Activated CD4-positive, CD25-positive, alpha-beta regulatory T cell treated with anti-CD3 and anti-CD28 coated beads, Interleukin-2, amount 50 U/mL, for 72 hours (primary cell): ENCODE measurements around the gene C11orf65.

ENCODE experiments used
- DNase-seq: peaks from one replicate; pipeline ENCODE4 v3.0.0; 2021

The C11orf65 gene, protein sequence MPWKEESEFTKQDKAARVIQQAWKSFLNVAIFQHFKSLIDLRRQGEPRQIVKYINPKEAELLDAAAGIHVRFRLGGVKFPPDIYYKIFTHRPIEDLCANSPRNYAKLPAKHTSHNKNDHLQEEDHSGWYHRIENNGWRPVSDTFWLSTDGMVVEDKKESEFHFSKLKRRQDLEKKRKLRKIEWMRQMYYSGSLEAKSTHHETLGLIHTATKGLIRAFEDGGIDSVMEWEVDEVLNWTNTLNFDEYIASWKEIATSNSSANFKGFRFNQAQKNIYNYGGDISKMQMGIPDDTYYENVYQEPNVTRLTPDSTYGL

DNA sequence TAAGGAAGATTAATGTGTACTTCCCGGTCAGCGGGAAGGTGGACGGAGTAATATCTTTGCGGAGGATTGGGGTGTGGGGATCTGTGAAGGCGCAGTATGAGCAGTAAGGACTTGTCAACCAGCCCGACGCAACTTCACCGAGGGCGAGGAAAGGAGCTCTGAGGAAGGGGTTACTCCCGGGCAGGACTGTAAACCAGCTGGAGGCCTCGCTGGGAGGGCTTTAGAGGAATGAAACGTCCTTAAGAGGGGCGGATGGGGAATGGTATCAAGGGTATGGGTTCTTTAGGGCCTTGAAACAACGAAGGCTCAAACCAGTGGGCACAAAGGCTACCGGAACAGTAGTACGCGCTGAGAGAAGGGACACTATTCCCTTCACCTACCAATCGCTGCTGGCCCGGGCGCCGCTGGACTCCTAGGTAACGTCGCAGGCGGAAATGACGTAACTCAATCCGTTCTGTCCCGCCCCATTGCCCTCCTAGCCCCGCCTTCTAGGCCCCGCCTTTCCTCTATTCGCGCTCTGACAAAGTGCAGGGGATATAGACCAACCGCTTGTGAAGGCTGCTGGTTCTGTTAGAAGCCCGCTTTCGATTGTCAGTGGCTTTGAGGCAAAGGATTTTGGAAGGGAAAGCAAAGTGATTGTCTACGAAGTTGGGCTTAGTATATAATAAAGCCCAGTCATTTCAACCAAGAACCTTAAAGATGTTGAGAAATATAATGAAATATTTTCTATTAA, at the start of gene C11orf65:
Gene C11orf65 (minus strand): TSS at position 439 of the 733 bp plus-strand sequence. CDS start 5,970 bp downstream, outside the sequence.
- peak; percentile 94 for DNase-seq

DNA sequence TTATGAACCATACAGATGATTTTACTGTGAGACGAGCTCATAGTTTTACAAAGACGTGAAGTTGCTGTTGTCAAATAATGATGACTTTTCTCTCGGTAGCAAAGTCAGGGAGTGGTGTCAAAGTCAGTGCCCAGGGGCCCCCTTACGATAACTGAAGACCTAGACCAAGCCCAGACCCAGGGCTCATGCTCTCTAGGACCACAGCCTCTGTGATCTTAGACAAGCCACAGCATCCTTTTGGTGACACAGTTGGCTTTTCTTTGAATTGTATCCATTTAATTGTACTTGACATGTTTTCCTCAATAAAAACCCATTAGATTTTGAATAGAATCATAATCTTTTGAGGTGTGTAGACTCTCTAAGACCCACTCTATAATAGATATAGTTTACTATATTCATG, 48.8 kb upstream of the C11orf65 start:
- DNase-seq = no peak

DNA sequence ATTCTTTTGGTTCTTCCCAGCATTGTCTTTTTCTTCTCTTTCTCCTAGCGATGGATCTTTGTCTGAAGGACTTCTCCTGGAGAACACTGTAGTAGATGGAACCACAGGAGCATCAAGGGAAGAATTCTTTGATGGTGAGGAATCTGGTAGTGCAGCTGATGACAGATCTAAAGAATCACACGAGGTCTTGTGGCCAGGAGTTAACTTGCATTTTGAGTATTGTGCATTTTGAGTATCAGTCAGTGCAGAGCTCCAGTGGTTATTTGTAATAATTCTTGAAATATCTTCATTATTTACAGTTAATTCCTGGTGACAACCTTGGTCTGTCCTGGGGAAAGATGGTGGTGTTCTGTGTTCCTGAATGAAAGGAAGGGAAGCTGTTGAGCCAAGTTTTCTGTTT, 45.4 kb upstream of the C11orf65 start:
- DNase-seq = no peak

- DNase-seq = no peak
These were observed 44.6 kb upstream of the C11orf65 start for GRCh38 chr11:108511851-108512474.

- DNase-seq = no peak
These were observed 41.6 kb upstream of the C11orf65 start for GRCh38 chr11:108508653-108509593.

- DNase-seq = no peak
These were observed 34.1 kb upstream of the C11orf65 start for GRCh38 chr11:108501396-108501795.

DNA sequence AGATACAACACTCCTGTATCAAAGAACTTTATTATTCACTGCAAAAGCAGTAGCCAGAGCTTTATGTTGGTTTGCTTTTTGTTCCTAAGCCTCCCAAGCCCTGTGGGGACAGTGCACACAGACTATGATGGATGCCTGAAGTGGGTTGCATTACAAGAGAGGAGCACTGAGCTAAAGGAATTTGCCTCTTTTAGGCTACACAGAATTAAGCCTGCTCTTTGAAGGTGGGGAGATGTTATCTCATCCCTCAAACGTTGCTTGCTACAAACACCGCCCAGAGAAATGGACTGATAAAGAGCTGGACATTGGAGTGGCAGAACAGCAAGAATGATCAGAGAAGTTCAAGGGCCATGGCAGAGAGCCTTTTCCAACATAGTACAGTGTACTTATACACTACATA, 33.4 kb upstream of the C11orf65 start:
- DNase-seq = no peak

DNA sequence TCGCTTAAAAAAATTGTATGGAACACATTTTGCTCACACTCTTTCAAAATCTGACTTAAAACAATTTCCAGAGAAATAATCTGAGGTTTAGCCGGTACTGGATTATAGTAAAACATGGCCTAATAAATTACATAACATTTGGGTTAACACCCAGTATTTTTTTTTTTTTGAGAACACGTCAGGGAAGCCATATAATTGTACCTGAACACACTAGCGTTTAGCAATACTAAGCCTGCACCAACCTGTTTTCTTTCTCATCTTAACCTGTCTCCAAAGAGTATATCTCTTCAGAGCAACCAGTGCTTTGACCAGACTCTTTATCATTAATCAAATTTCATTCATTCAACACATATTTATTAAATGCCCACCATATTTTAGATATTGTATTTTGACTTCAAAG, 32.8 kb upstream of the C11orf65 start:
- no peak for DNase-seq

DNA sequence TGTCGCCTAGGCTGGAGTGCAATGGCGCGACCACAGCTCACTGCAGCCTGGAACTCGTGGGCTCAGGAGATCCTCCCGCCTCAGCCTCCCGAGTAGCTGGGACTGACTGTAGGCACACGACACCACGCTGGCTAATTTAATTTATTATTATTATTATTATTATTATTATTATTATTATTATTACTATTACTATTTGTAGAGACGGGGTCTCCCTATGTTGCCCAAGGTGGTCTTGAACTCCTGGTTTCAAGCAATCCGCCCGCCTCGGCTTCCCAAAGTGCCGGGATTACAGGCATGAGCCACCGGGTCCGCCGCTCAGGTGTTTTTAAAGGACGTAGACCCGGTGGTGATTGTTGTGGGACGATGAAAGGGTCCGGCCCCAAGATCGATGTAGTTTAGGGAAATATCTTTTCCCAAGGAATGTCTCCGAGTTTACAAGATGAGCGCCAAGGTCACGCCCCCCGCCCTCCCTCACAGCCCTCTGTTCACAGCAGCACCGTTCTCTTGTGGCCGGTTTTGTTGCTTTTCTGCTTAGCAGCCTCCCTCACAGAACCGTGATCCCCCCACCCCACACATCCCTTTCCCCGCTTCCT, 31.6 kb upstream of the C11orf65 start:
- no peak for DNase-seq

GRCh38 chr11:108498046-108498815, 30.9 kb upstream of the C11orf65 start, which contains the start of gene POGLUT3:
POGLUT3 (minus strand) TSS chr11:108498384; CDS start chr11:108498366, 18 bp downstream.
- peak; percentile 59 for DNase-seq

DNA sequence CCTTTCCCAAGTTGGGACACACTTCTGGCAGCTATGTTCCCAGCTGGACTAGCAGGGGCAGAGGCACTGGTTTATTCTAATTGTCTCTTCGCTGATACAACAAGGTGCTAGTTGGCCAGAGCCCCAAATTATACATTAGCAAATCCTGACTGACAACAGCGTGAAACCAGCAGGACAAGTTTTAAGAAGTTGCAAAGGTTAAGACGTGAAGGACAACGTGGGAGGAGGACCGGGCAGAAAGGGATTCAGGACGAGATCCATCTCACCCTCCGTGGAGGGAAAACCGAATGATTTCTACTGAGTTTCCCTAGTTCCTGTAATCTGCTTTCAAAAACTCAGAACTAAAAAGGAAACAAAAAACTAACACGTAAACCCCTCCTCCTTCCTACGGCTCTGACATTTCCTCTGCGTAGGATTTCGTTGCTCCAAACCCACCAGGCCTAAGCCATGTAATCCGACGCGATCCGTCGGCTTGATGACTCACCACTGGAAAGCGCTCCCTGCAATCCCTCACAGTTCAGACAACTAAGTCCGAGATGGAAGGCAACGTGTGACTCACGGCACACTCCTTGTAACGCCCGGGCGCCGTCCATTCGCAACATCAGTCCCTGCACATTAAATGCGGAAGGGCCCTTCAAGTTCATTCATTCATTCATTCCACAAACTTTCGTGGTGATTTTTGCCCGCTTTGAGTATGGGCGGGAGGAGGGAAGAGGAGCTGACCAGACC, 30.2 kb upstream of the C11orf65 start:
- peak; percentile 62 for DNase-seq

DNA sequence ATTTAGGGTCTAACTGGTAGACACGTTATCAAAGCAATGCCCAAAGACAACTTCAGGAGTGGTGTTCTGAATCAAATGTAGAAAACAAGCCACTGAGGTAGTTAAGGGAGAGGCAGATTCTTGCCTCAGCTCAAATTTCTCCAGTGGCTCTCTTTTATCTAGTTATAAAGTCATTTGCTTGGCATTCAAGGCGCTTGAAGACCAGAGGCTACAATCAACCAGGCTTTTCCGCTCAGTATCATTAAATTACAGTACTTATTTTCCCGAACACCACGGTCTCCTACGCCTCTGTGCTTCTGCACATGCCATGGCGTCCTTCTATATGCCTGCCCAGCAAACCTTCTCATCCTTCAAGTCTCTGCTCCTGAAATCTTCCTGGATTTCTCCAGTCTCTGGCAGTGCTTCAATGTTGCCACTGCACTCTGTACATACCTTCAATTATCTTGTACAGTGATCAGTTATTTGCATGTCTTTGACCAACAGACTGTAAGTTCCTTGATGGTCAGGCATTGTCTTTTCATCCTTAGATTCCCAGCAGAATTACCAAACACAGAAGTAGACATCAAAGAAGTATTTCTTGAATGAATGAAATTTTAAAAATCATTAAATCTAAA, 29.4 kb upstream of the C11orf65 start:
- DNase-seq = no peak

- no peak for DNase-seq
These were observed 28.0 kb upstream of the C11orf65 start for GRCh38 chr11:108495326-108495725.

DNA sequence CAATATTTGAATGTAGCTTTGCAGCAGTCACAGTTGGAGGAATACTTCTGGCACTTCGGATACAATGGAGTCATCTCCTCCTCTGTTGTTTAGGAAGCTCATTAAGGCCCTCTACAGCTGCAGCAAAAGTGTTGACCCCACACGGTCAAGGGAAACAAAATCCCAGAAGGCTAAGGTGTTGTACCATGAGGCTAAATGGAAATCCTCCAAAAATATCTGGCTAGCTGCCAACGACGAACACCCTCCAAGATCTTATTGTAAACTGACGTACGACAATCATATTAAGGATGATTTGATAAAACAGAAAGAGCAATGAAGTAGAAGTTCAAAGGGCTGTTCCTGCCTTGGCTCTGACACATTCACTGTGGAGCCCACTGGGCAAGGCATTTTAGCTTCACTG, 26.9 kb upstream of the C11orf65 start:
- DNase-seq = no peak

GRCh38 chr11:108491936-108492335, 24.6 kb upstream of the C11orf65 start:
- DNase-seq = no peak

GRCh38 chr11:108486828-108487227, 19.5 kb upstream of the C11orf65 start:
- no peak for DNase-seq

DNA sequence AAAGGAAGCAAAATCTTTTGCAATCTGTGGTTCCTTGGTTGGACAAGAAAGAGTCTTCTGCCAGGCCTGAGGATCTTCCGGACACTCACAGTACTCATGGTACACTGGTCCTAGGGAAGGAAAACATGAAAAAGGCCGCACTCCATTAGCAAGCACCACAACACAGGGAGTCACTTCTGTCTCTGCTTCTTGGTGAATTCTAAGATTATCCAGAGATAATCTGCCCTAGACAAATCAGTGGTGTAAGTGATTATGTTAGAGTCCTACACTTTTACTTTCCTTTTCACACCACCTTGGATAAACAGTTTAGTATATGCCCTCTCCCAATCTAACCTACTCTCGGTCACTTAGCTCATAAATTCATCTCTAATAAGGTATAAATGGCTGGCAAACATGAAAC, 19.0 kb upstream of the C11orf65 start:
- no peak for DNase-seq

DNA sequence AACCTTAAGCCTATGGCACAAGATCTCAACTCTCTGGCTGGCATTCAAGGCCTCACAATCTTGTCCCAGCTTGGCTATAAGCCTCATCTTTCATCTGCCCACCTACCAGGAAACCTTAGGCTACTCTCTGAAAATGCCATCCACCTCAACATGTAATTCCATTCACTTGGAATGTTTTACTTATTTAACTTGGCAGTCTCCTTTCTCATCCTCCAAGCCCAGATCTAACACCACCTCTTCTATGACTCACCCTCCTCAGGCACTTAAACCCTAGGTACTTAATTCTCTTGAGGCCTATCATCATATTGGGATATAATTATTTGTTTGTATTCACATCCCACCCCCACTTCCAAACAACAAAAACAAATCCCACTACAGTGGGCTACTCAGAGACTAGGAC, 15.8 kb upstream of the C11orf65 start:
- no peak for DNase-seq

DNA sequence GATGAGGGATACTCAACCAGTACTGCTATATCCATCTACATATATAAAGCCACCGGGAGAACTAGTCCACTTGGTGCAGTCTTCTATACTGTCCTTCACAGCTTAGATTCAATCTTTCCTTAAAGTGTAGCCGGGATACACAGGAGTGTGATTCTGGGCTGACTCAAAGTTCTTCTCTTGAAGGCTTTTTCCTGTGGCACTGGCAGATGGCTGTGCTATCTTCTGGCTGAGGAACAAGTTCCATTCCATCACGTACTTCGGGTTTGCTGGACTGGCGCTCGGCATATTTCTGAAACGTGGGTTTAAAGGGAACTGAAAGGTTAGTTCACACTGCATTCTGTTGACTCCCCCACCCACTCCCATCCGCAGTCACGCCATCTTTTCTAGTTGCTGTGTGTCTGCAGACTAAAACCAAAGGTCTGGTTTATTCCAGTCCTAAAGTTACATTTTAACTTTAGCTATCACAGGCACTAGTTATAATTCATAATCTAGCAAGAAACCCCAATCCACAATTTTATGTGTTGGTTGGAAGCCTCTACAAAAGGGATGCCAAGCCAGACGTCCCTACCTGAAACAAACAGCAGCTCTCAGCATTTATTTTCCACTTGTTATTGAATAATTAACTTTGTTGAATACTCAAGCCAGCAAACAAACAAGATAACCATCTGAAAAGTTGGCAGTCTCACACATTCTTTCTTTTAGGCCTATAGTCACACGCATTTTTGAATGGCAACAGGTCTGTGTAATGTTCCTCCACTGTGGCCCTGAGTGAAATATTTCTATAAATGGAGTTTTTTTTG, 7.5 kb upstream of the C11orf65 start:
- no peak for DNase-seq
